SK-N-SH treated with all-trans-retinoic acid at 6 μM for 48 hours (cell line): Measurements from ENCODE around the gene MMP12.

Source experiments
- ATAC-seq: fragments of 200-7000 bp; cut with Tn5 transposase; 3 replicates; pipeline ENCODE4 v1.9.1; 2020; ENCODE audit warnings: mild to moderate bottlenecking, moderate library complexity
- ARNTL ChIP-seq: fragments of 450-650 bp; formaldehyde crosslinking; IDR thresholded peaks from 2 replicates; pipeline ENCODE4 v1.5.0; 2020; ENCODE audit warnings: low read depth, mild to moderate bottlenecking, moderate library complexity, borderline replicate concordance
- BACH2 ChIP-seq: fragments of 250-450 bp; sonication (Bioruptor Pico); IDR thresholded peaks from 2 replicates; pipeline ENCODE4 v1.9.0; 2021; ENCODE audit warnings: mild to moderate bottlenecking, borderline replicate concordance
- CSDC2 ChIP-seq: fragments of 250-450 bp; sonication (Bioruptor Pico); IDR thresholded peaks from 2 replicates; pipeline ENCODE4 v1.5.0; 2020; ENCODE audit warnings: mild to moderate bottlenecking, moderate library complexity
- CSRNP3 ChIP-seq: fragments of 250-450 bp; sonication (Bioruptor Pico); IDR thresholded peaks from 2 replicates; pipeline ENCODE4 v1.5.1; 2021; ENCODE audit warnings: mild to moderate bottlenecking, moderate library complexity
- ESRRG ChIP-seq: fragments of 250-450 bp; sonication (Bioruptor Pico); IDR thresholded peaks from 2 replicates; pipeline ENCODE4 v1.6.1; 2021; ENCODE audit warnings: mild to moderate bottlenecking
- GLIS3 ChIP-seq: fragments of 250-450 bp; sonication (Bioruptor Pico); IDR thresholded peaks from 2 replicates; pipeline ENCODE4 v1.5.0; 2020; ENCODE audit warnings: mild to moderate bottlenecking, moderate library complexity
- ISL1 ChIP-seq: fragments of 250-450 bp; sonication (Bioruptor Pico); IDR thresholded peaks from 2 replicates; pipeline ENCODE4 v2.1.2; 2022; ENCODE audit warnings: mild to moderate bottlenecking, moderate library complexity
- OSR1 ChIP-seq: fragments of 250-450 bp; sonication (Bioruptor Pico); IDR thresholded peaks from 2 replicates; pipeline ENCODE4 v1.8.0; 2022; ENCODE audit warnings: moderate library complexity, mild to moderate bottlenecking, inconsistent platforms
- PATZ1 ChIP-seq: fragments of 250-450 bp; sonication (Bioruptor Pico); IDR thresholded peaks from 2 replicates; pipeline ENCODE4 v1.8.0; 2020; ENCODE audit warnings: mild to moderate bottlenecking, moderate library complexity, borderline replicate concordance
- POU6F1 ChIP-seq: fragments of 250-450 bp; sonication (Bioruptor Pico); IDR thresholded peaks from 2 replicates; pipeline ENCODE4 v1.8.0; 2021; ENCODE audit warnings: low read depth, mild to moderate bottlenecking, moderate library complexity, borderline replicate concordance
- RARB ChIP-seq: fragments of 250-450 bp; sonication (Bioruptor Pico); IDR thresholded peaks from 2 replicates; pipeline ENCODE4 v1.8.0; 2021; ENCODE audit warnings: mild to moderate bottlenecking, moderate library complexity
- SNAI2 ChIP-seq: fragments of 250-450 bp; sonication (Bioruptor Pico); IDR thresholded peaks from 2 replicates; pipeline ENCODE4 v1.5.0; 2020; ENCODE audit warnings: mild to moderate bottlenecking, moderate library complexity
- TCF4 ChIP-seq: fragments of 250-450 bp; sonication (Bioruptor Pico); IDR thresholded peaks from 2 replicates; pipeline ENCODE4 v1.8.0; 2021; ENCODE audit warnings: mild to moderate bottlenecking, moderate library complexity, borderline replicate concordance
- TSHZ2 ChIP-seq: fragments of 250-450 bp; sonication (Bioruptor Pico); IDR thresholded peaks from 2 replicates; pipeline ENCODE4 v1.5.0; 2020; ENCODE audit warnings: mild to moderate bottlenecking, moderate library complexity
- ZC3H10 ChIP-seq: fragments of 250-450 bp; sonication (Bioruptor Pico); IDR thresholded peaks from 2 replicates; pipeline ENCODE4 v1.5.1; 2021; ENCODE audit warnings: mild to moderate bottlenecking, moderate library complexity
- ZFP30 ChIP-seq: fragments of 450-650 bp; formaldehyde crosslinking; IDR thresholded peaks from 2 replicates; pipeline ENCODE4 v1.5.0; 2022; ENCODE audit warnings: mild to moderate bottlenecking, moderate library complexity
- ZNF565 ChIP-seq: fragments of 450-650 bp; formaldehyde crosslinking; conservative IDR thresholded peaks from 2 replicates; pipeline ENCODE4 v1.5.0; 2020; ENCODE audit warnings: low read depth, mild to moderate bottlenecking, moderate library complexity
- ZNF70 ChIP-seq: fragments of 450-650 bp; formaldehyde crosslinking; IDR thresholded peaks from 2 replicates; pipeline ENCODE4 v1.5.0; 2020; ENCODE audit warnings: mild to moderate bottlenecking, moderate library complexity
- ZNF8 ChIP-seq: fragments of 450-650 bp; formaldehyde crosslinking; IDR thresholded peaks from 2 replicates; pipeline ENCODE4 v1.5.0; 2020; ENCODE audit warnings: mild to moderate bottlenecking, moderate library complexity

The MMP12 gene

GRCh38 chr11:102868339-102868738 lies 6.4 kb downstream of the MMP12 start (continued):
- no peak for TF ChIP-seq ZNF8 (CRISPR knock-in tag)
- TF ChIP-seq POU6F1: no peak
- TF ChIP-seq SNAI2 (CRISPR knock-in tag): no peak
- TF ChIP-seq OSR1 (CRISPR knock-in tag): no peak
- no peak for TF ChIP-seq CSDC2 (CRISPR knock-in tag)
- TF ChIP-seq ZFP30 (CRISPR knock-in tag): no peak
- TF ChIP-seq BACH2 (CRISPR knock-in tag): no peak
- TF ChIP-seq GLIS3 (CRISPR knock-in tag): no peak
- no peak for TF ChIP-seq RARB (CRISPR knock-in tag)

GRCh38 chr11:102864724-102865123 lies 10.1 kb downstream of the MMP12 start:
- TF ChIP-seq SNAI2 (CRISPR knock-in tag) (no peak), ZNF565 (CRISPR knock-in tag) (no peak), POU6F1 (no peak), ARNTL (CRISPR knock-in tag) (no peak), ZNF70 (CRISPR knock-in tag) (no peak), TCF4 (no peak), BACH2 (CRISPR knock-in tag) (no peak), ZC3H10 (CRISPR knock-in tag) (no peak)
- ATAC-seq: no peak

- ATAC-seq: no peak
Observed at GRCh38 chr11:102853956-102854355, 20.8 kb downstream of the MMP12 start.

More at GRCh38 chr11:102853956-102854355, 20.8 kb downstream of the MMP12 start:
- TF ChIP-seq ZNF565 (CRISPR knock-in tag): no peak
- no peak for TF ChIP-seq TSHZ2
- no peak for TF ChIP-seq ZC3H10 (CRISPR knock-in tag)
- no peak for TF ChIP-seq ARNTL (CRISPR knock-in tag)
- TF ChIP-seq ISL1 (CRISPR knock-in tag): no peak
- no peak for TF ChIP-seq PATZ1 (CRISPR knock-in tag)
- no peak for TF ChIP-seq RARB (CRISPR knock-in tag)
- TF ChIP-seq CSRNP3 (CRISPR knock-in tag): no peak
- TF ChIP-seq ESRRG (CRISPR knock-in tag): no peak
- TF ChIP-seq OSR1 (CRISPR knock-in tag): no peak
- TF ChIP-seq TCF4: no peak
- TF ChIP-seq, all 23 proteins: peak for 0
